AG09319 (cell line): ENCODE measurements around the gene ACTR3C.
A peak's percentile ranks its signal among the peaks of the same experiment; 100 is the strongest.

Experiments
- DNase-seq: peaks from one replicate; pipeline ENCODE4 v3.0.0-alpha.2; 2010; ENCODE audit warnings: low read depth; ENCODE audit errors: extremely low read depth
- CTCF ChIP-seq: IDR thresholded peaks from 2 replicates; pipeline ENCODE4 v1.5.1; 2011; ENCODE audit warnings: low read depth, mild to moderate bottlenecking, inconsistent platforms, low read length, moderate library complexity

ACTR3C gene

DNA sequence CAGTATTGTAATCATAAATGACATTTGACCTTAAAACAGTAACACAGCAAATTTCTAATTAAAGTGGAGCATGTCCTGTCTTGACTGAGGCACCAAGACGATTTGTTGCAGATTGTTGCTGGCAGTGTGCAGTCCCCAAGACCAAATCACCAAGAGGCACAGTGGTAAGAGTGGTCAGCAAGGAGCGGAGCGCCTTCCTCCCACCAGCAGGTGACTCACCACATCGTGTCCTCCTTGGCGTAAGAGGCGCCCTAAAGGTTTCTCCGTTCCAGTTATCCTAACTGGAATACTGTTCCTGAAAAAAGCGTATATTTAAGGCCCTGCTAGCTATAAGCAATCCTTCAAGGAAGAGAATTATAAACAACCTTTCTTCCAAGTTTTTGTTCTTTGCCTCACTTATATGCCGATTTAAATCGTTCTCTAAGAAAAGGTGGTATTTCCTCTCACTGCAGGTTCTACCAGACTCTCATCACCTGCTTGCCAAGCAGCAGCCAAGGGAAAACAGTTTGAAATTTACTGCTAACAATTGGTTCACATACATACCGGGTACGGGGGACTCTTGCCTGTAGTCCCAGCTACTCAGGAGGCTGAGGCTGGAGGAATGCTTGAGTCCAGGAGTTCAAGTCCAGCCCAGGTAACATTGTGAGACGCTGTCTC lies 34.6 kb upstream of the ACTR3C start:
- TF ChIP-seq CTCF = no peak
- no peak for DNase-seq

DNA sequence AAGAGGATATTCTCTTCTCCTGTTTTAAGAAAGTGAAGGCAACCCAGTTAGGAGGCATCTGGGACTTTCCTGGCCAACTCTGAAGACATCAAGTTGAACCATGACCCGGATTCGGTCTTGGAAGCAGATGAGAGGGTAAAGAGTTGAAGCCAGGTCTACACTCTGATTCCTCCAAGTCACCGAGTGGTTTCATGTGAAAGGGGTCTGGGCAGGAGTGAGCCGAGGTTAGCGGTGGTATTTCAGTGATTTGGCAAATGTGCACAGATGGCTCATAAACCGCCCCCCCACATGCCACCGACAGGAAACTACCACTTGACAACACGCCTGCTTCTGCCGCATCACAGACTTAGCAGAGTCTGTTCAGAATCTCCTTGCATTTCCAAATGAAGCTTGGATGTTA lies 33.9 kb upstream of the ACTR3C start:
- no peak for TF ChIP-seq CTCF
- no peak for DNase-seq

GRCh38 chr7:150356265-150356897 lies 33.0 kb upstream of the ACTR3C start:
- no peak for DNase-seq
- peak; percentile 72 for TF ChIP-seq CTCF

DNA sequence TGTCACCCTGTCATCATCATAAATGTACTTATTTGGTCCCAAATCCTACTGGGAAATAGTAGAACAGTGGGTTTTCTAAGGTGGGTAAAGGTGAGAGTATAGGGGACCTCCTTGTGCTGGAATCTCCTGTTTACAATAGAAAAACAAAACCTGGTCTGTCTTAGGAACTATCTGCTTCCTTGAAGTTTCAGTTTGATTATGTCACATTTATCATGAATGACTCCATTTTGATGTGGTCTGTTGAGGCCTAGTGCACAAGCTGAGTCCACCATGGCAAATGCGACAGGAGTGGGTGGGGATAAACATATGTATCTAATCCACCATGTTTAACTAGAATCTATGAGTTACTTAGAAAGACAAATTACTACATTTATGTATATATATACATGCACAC lies 32.3 kb upstream of the ACTR3C start:
- TF ChIP-seq CTCF = no peak
- DNase-seq = no peak

DNA sequence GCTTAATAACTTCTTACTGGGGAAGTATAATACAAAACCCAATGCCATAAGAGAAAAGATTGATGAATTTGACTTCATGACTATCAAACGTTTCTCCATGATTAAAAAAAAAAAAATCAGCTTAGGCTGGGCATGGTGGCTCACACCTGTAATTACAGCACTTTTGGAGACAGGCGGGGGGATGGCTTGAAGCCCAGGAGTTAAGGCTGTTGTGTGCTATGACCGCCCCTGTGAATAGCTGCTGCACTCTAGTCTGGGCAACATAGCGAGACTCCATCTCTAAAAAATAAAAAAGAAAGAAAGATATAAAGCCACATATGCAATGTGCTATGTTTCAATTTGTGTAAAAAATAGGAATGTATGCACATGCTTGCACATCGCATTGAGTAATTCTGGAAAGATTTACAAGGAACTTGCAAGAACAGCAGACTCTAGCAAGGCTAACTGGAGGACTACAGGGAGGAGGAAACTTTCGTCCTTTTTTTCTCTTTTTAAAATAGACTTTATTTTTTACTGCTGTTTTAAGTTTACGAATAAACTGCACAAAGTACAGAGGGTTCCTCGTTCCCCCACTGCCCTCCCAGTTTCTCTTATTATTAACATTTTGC lies 28.3 kb upstream of the ACTR3C start:
- no peak for DNase-seq
- no peak for TF ChIP-seq CTCF

DNA sequence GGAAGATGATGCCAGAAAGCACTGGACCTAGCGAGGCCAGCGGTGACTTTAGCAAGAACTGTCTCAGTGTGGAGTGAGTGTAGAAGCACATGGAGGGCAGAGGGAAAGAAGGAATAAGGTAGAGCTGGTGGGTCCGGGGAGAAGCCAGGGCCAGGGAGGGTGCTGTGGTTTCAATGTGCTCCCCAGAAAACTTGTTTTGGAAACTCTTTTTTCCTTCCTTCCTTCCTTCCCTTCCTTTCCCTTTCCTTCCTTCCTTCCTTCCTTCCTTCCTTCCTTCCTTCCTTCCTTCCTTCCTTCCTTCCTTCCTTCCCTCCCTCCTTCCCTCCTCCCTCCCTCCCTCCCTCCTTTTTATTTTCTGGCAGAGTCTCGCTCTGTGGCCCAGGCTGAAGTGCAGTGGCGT lies 23.6 kb upstream of the ACTR3C start:
- no peak for TF ChIP-seq CTCF
- no peak for DNase-seq

- no peak for TF ChIP-seq CTCF
- DNase-seq = no peak
Measured at GRCh38 chr7:150345012-150345411, 21.7 kb upstream of the ACTR3C start.
